Activated T-helper 17 cell treated with anti-CD3 and anti-CD28 coated beads, Interleukin-2, amount 50 U/mL, for 72 hours (primary cell): Measurements from ENCODE around the gene CREBBP. TPM values are rescaled to one million over a fixed set of nuclear protein-coding genes. Genes with fewer than 3 reads are reported as not detected.
"Not testable (repeated sequence)": the region's sequence is repeated elsewhere in the genome, so short reads cannot be mapped to it uniquely, and the experiment has no call there.

Experiments
- ATAC-seq: fragments of 150-1000 bp; cut with Tn5 transposase; replicated peaks from 2 replicates; pipeline ENCODE4 v1.10.0; 2021; ENCODE audit warnings: mild to moderate bottlenecking, moderate library complexity
- H3K27ac Mint-ChIP-seq: one replicate; pipeline ENCODE4 v1.8.0; 2022; ENCODE audit warnings: mixed read lengths
- H3K27me3 Mint-ChIP-seq: one replicate; pipeline ENCODE4 v1.8.0; 2022; ENCODE audit warnings: mixed read lengths
- H3K36me3 Mint-ChIP-seq: one replicate; pipeline ENCODE4 v1.8.0; 2022; ENCODE audit warnings: low read depth, mild to moderate bottlenecking, mixed read lengths
- H3K4me1 Mint-ChIP-seq: one replicate; pipeline ENCODE4 v1.8.0; 2022; ENCODE audit warnings: mixed read lengths
- H3K4me3 Mint-ChIP-seq: one replicate; pipeline ENCODE4 v1.8.0; 2022; ENCODE audit warnings: mild to moderate bottlenecking, mixed read lengths
- H3K9me3 Mint-ChIP-seq: one replicate; pipeline ENCODE4 v1.8.0; 2022; ENCODE audit warnings: mixed read lengths
- total RNA-seq, 2 donors: library from RNA; stranded (reverse); gene quantifications; one replicate each; pipeline ENCODE4 v1.2.3, GENCODE V29; 2022

CREBBP gene
- total RNA-seq, 2 donors from 2014 or later, result 55.7 to 58.2 TPM

DNA sequence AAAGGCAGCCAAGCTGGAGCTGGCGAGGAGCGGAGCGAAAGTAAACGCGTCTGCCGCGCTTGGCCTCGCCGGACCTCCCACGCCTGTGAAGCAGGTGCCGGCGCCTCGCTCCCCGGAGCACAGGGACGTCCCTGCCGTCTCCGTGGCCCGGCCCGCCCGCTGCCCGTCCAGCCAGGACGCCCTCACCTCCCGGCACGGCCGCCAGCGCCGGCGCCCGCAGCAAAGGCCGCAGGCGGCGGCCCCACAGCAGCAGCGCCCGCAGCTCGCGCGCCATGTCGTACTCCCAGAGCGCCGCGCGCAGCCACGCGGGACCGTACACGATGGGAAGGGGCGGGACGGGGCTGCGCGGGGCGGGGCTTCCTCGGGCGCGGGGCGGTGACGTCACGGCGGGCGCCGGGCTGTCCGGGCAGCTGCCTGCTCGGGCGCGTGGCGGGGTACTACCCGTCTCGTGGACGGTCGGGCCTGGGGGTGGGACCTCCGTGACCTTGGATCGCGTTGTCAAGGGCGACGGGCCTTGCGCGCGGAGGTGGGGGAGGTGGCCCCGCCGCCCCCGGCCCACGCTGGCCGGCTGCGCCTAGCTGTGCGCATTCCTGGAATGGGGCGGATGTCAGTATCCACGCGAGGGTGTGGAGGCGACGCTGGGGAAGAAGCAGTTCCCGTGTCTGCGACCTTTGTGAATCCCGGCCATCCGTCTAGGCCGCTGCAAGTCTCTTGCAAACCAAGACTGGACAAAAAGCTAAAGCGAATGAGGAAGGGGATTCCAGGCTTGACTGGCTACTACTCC, 163.1 kb downstream of the CREBBP start, which contains the start of gene TRAP1:
TSS of gene TRAP1 (minus strand) at position 290 of the 784 bp plus-strand sequence. CDS start at position 274, 16 bp downstream.
- Mint-ChIP-seq H3K4me3 (peak within 1 kb of the TSS; percentile 77), H3K36me3 (peaks cover 30% of the 10 kb centered on the region), H3K4me1 (peaks cover 22% of the 10 kb centered on the region), H3K9me3 (no peaks in the 10 kb centered on the region), H3K27ac (peak within 1 kb of the TSS; percentile 88), H3K27me3 (no peaks in the 10 kb centered on the region)
- ATAC-seq, result peak; percentile 96

DNA sequence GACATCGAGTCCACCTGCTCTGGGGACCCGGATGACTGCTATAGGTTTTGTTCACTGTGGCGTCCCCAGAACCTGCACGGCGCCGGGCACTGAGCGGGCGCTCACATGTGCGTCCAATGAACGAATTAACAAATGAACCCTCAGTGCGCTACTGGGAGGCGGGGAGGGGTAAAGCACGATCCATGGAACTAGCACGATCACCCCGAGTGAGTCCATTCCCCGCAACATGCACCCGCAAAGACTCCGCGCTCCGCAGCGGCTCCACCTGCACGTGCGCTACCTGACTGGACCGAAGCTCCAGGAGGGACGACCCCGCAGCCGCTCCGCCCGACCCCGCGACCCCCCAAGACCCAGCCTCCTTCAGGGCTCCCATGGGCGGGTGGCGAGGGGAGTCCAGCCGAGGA, 163.7 kb downstream of the CREBBP start:
- Mint-ChIP-seq H3K27ac (peak overlapping the region; percentile 88), H3K4me3 (peak overlapping the region; percentile 77), H3K27me3 (no peaks in the 10 kb centered on the region), H3K4me1 (peaks cover 22% of the 10 kb centered on the region), H3K36me3 (peaks cover 36% of the 10 kb centered on the region), H3K9me3 (no peaks in the 10 kb centered on the region)
- peak; percentile 51 for ATAC-seq

DNA sequence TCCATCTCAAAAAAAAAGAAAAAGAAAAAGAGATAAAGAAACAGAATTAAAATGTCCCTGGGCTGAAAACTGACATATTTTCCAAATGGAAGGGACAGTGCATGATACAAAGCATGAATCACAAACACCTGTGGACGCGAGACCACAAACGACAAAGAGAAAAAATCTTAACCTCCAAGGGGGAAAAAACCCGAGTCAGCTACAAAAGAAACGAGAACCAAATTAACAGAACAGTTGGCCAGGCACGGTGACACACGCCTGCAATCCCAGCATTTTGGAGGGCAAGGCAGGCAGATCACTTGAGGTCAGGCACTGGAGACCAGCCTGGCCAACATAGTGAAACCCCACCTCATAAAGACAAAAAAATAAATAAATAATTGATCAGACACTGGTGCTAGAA, 165.1 kb downstream of the CREBBP start:
- no peak overlapping the region for H3K27ac Mint-ChIP-seq
- H3K27me3 Mint-ChIP-seq, result no peaks in the 10 kb centered on the region
- peaks cover 40% of the 10 kb centered on the region for H3K36me3 Mint-ChIP-seq
- H3K4me1 Mint-ChIP-seq, result peaks cover 22% of the 10 kb centered on the region
- no peak for ATAC-seq
- no peaks in the 10 kb centered on the region for H3K9me3 Mint-ChIP-seq
- H3K4me3 Mint-ChIP-seq, result peak overlapping the region; percentile 77

DNA sequence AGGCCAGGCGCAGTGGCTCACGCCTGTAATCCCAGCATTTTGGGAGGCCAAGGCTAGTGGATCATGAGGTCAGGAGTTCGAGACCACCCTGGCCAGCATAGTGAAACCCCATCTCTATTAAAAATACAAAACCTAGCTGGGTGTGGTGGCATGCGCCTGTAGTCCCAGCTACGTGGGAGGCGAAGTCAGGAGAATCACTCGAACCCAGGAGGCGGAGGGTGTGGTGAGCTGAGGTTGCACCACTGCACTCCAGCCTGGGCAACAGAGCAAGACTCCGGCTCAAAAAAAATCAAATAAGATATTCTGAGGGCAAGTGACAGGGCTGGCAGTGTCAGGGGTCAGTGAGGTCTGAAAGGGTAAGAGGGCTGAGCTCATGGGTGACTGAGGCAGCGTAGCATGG, 166.1 kb downstream of the CREBBP start:
- peaks cover 50% of the 10 kb centered on the region for H3K36me3 Mint-ChIP-seq
- not testable (repeated sequence) for H3K27me3 Mint-ChIP-seq, ATAC-seq, H3K9me3 Mint-ChIP-seq
- H3K4me3 Mint-ChIP-seq, result peak overlapping the region; percentile 77
- peaks cover 22% of the 10 kb centered on the region for H3K4me1 Mint-ChIP-seq
- H3K27ac Mint-ChIP-seq, result peak overlapping the region; percentile 43

DNA sequence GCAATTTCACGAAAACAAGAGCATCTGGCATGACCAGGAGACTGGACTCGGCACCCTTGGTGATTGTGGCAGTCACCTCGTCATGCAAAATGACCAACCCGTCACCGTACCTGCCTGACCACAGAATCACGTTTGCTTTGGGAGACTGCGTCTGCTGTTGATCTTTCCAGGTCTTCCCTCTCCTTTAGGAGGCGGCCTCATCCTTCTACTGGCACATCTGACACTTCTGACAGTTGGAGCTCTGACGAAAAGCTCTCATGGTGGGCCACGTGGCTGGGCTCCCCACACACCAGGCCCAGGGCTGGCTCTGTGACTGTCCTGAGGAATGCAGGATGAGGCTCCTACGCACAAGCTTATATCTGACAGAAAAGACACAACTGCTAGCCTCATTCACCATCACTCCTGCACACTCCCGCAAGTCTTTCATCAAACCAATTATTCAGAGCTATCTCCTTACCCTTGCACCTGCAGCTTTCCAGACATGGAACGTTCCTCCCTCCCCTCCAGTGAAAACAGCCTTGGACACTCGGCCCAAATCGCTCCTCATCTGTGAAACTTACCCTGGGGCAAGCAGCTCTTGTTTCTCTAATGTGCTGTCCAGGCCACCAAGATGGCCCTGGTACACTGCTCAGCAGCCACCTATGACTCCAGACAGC, 166.8 kb downstream of the CREBBP start:
- Mint-ChIP-seq H3K4me3 (no peak overlapping the region), H3K27ac (peak overlapping the region; percentile 43), H3K27me3 (no peaks in the 10 kb centered on the region), H3K9me3 (no peaks in the 10 kb centered on the region), H3K4me1 (peaks cover 22% of the 10 kb centered on the region), H3K36me3 (peaks cover 51% of the 10 kb centered on the region)
- no peak for ATAC-seq

DNA sequence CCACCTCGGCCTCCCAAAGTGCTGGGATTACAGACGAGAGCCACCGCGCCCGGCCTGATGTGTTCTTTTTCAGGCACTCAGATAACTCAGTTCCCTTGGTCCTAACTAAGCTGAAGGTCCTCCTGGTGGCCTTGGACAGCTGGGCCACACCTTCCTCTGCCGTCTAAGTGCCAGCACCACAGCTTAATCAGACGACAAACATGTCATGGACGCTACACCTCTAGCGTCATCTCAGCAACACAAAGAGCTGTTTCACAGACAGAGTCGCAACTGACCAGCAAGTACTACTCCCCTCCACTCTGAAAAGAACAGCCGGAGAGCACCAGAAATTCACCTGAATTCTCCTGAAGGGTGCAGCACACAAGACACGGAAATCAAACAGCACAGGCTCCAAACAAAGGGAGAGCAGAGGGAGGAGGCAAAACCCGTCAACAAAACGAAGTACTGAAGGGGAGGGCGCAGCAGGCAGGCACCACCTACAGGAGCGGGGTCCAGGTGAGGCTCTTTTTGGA, 167.6 kb downstream of the CREBBP start:
- H3K4me1 Mint-ChIP-seq, result peaks cover 22% of the 10 kb centered on the region
- no peak for ATAC-seq
- peaks cover 52% of the 10 kb centered on the region for H3K36me3 Mint-ChIP-seq
- H3K9me3 Mint-ChIP-seq, result no peaks in the 10 kb centered on the region
- H3K27ac Mint-ChIP-seq, result peak overlapping the region; percentile 43
- no peak overlapping the region for H3K4me3 Mint-ChIP-seq
- no peaks in the 10 kb centered on the region for H3K27me3 Mint-ChIP-seq

DNA sequence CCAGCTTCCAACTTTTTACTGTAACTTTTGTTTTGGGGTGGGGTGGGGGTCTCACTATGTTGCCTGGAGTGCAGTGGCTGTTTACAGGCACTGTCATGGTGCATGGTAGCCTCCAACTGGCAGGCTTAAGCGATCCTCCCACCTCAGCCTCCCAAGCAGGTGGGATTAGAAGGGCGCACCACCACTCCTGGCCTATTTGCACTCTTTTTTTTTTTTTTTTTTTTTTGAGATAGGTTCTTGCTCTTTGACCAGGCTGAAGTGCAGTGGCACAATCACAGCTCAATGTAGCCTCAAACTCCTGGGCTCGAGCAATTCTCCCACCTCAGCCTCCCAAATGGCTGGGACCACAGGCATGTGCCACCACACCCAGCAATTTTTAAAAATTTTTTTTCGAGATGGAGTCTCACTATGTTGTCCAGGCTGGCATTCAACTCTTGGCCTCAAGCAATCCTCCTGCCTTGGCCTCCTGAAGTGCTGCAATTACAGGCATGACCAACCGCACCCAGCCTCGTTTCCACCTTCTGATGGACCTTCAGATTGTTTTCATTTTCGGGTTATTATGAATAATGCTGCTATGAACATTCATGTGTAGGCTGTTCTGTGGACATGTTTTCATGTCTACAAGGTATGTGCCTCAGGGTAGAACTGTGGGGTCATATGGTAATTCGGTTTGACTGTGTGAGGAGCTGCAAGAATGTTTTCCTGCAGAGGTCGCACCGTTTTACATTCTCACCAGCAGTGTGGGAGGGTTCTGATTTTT, 174.1 kb downstream of the CREBBP start:
- H3K4me1 Mint-ChIP-seq, result no peaks in the 10 kb centered on the region
- ATAC-seq, result no peak
- H3K9me3 Mint-ChIP-seq, result no peaks in the 10 kb centered on the region
- peaks cover 61% of the 10 kb centered on the region for H3K36me3 Mint-ChIP-seq
- H3K27me3 Mint-ChIP-seq, result no peaks in the 10 kb centered on the region
- H3K4me3 Mint-ChIP-seq, result no peak overlapping the region
- H3K27ac Mint-ChIP-seq, result no peak overlapping the region

DNA sequence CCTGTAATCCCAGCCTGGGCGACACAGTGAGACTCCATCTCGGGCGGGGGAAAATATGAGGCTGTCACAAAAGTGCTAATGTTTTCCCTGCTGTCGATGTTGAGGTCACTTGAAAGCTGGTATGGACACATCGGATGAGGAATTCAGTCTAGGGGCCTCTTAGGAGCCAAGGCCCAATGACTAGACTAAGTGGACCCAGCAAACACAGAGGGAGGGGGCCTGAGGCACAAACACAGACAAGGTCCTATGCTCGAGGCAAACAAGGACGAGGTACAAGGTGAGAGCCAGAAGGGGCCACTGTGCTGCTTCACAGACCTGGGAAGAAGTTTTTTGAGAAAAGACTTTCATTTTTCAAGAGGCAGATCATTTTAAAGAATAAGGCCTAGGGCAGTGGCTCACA, 178.4 kb downstream of the CREBBP start:
- ATAC-seq, result no peak
- H3K4me1 Mint-ChIP-seq, result no peaks in the 10 kb centered on the region
- H3K4me3 Mint-ChIP-seq, result no peak overlapping the region
- no peaks in the 10 kb centered on the region for H3K27me3 Mint-ChIP-seq
- no peaks in the 10 kb centered on the region for H3K9me3 Mint-ChIP-seq
- peaks cover 54% of the 10 kb centered on the region for H3K36me3 Mint-ChIP-seq
- H3K27ac Mint-ChIP-seq, result no peak overlapping the region

DNA sequence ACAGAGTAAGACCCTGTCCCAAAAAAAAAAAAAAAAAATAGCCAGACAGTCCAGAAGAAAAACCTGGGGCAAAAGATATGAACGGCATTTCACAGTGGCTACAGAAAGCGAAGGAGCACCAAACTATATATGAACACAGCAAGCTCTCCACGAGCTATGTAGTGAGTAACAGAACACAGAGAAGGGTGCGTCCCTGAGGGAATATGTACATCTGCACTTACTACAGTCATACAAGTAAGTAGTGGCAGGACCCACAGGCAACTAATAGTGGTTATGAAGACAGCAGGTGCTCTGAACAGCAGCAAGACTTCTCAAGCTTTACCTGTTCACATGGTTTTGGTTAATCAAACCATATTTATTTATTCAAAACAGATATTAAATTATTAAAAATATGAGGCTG, 179.0 kb downstream of the CREBBP start:
- Mint-ChIP-seq H3K36me3 (peaks cover 49% of the 10 kb centered on the region), H3K4me3 (no peak overlapping the region), H3K27ac (no peak overlapping the region), H3K4me1 (no peaks in the 10 kb centered on the region), H3K9me3 (no peaks in the 10 kb centered on the region), H3K27me3 (no peaks in the 10 kb centered on the region)
- no peak for ATAC-seq

DNA sequence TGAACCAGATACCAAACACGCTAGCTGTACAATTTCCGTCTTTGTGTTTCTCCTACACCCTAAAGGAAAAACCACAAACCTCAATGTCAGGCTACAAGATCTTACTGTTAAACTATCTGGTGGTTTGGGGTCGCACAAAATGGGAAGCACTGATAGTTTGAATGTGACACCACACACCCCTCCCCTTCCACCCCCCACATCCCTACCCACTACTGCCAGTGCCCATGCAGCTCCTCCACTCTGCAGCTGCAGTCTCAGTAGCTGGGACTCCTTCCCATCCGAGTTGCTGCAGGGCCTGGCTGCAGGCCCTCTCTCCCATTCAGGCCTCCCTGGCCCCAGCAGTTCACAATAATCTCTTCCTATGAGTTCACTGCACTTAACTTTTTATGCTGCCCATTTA, 181.6 kb downstream of the CREBBP start:
- no peaks in the 10 kb centered on the region for H3K9me3 Mint-ChIP-seq
- no peaks in the 10 kb centered on the region for H3K4me1 Mint-ChIP-seq
- H3K36me3 Mint-ChIP-seq, result peaks cover 53% of the 10 kb centered on the region
- no peak overlapping the region for H3K4me3 Mint-ChIP-seq
- no peak overlapping the region for H3K27ac Mint-ChIP-seq
- ATAC-seq, result no peak
- no peaks in the 10 kb centered on the region for H3K27me3 Mint-ChIP-seq

DNA sequence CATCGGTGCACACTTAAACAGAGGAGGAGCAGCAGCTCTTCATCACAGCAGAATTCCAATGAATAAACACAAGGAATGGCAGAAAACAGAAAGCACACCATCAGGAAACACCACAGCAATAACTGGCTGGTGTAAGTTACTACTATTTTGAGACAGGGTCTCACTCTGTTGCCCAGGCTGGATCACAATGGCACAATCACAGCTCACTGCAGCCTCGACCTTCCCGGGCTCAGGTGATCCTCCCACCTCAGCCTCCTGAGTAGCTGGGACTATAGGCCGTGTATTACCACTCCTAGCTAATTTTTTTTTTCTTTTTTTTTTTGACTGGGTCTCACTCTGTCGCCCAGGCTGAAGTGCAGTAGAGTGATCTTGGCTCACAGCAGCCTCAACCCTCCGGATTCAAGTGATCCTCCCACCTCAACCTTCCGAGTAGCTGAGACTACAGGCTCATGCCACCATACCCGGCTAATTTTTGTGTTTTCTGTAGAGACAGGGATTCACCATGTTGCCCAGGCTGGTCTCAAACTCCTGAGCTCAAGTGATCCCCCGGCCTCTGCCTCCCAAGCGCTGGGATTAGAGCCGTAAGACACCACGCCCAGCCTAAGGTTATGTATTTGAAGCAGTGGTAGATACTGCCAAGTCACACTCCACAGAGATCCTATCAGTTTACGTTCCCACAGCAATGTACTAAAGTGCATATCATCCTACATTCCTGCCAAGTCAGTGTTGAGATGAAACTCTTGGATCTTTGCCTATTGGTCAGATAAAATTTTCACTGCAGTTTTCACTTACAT, 183.9 kb downstream of the CREBBP start:
- no peak for ATAC-seq
- peaks cover 33% of the 10 kb centered on the region for H3K36me3 Mint-ChIP-seq
- H3K4me1 Mint-ChIP-seq, result no peaks in the 10 kb centered on the region
- H3K9me3 Mint-ChIP-seq, result no peaks in the 10 kb centered on the region
- no peaks in the 10 kb centered on the region for H3K27me3 Mint-ChIP-seq
- no peak overlapping the region for H3K4me3 Mint-ChIP-seq
- no peak overlapping the region for H3K27ac Mint-ChIP-seq

DNA sequence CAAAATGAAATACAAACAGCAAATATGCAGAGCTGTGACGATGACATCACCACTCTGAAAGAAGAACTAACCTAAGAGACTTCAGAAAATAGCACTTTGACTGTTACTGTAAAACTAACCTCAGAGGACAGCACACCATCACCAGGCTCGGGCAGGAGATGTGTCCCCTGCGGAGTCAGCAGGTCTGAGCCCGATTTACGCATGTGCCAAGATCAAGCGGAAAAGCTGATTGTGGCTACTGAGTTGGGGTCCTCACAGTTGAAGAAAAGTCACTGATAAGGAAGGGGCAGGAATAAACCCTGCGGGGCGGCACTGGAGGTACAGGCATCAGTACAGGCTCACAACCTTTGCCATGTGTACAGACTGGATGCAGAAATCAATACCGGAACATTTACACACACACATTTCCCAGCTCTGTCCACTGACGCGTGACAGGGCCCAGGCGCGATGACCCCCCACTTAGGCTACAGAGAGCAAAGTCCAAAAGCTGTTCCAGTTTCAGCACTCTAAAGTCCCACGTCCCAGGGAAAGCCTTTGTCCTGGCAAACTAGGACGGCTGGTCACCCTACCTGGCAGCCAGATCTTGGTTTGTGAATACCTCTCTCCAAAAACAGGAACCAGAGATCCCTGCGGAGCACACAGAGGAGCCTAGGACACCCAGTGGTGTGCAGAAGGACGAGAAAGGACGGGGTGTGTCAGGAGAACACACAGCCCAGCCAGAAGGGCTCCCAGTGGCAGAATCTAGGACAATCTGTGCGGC, 184.7 kb downstream of the CREBBP start:
- Mint-ChIP-seq H3K4me3 (no peak overlapping the region), H3K27ac (peak overlapping the region; percentile 36)

DNA sequence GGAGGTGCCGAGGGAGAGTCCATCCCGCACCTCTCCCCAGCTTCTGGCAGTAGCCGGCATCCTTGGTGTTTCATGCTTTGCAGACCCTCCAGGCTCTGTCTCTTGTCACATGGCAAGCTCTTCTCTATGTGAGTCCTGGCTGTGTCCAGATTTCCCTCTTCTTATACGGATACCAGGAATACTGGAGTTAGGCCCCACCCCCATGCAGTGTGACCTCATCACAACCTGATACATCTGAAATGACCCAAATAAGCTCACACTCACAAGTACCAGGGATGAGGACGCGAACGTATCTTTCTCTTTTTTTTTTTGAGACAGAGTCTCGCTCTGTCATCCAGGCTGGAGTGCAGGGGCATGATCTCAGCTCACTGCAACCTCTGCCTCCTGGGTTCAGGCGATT, 186.5 kb downstream of the CREBBP start:
- ATAC-seq, result no peak
- H3K27me3 Mint-ChIP-seq, result no peaks in the 10 kb centered on the region
- no peak overlapping the region for H3K4me3 Mint-ChIP-seq
- H3K27ac Mint-ChIP-seq, result no peak overlapping the region
- peaks cover 7% of the 10 kb centered on the region for H3K4me1 Mint-ChIP-seq
- H3K9me3 Mint-ChIP-seq, result no peaks in the 10 kb centered on the region
- peaks cover 42% of the 10 kb centered on the region for H3K36me3 Mint-ChIP-seq

More for the DNA sequence above, 184.7 kb downstream of the CREBBP start:
- no peak for ATAC-seq
- H3K27me3 Mint-ChIP-seq, result no peaks in the 10 kb centered on the region
- H3K36me3 Mint-ChIP-seq, result peaks cover 29% of the 10 kb centered on the region
- peaks cover under 1% of the 10 kb centered on the region for H3K4me1 Mint-ChIP-seq
- H3K9me3 Mint-ChIP-seq, result no peaks in the 10 kb centered on the region
